ENCODE measurements around the gene WASF3.

- TF ChIP-seq CTCF (IDR thresholded peaks at IDR 0.05; ENCODE audit: low read depth, low read length) (no peak), EZH2phosphoT487 (IDR thresholded peaks at IDR 0.05; ENCODE audit: low read depth) (no peak)
Observed at GRCh38 chr13:26544707-26545106, 12.8 kb upstream of the WASF3 start.
